DMS53 (cell line): Measurements from ENCODE around the gene DVL1.
A peak's percentile ranks its signal among the peaks of the same experiment; 100 is the strongest.

ENCODE experiments used
- DNase-seq: peaks from one replicate; lab custom pipeline; 2025; lab: John Stamatoyannopoulos, UW

The DVL1 gene

GRCh38 chr1:1310476-1311053 lies 38.7 kb downstream of the DVL1 start:
- DNase-seq, result peak; percentile 36

GRCh38 chr1:1310109-1310385 lies 39.2 kb downstream of the DVL1 start:
- peak; percentile 47 for DNase-seq

DNA sequence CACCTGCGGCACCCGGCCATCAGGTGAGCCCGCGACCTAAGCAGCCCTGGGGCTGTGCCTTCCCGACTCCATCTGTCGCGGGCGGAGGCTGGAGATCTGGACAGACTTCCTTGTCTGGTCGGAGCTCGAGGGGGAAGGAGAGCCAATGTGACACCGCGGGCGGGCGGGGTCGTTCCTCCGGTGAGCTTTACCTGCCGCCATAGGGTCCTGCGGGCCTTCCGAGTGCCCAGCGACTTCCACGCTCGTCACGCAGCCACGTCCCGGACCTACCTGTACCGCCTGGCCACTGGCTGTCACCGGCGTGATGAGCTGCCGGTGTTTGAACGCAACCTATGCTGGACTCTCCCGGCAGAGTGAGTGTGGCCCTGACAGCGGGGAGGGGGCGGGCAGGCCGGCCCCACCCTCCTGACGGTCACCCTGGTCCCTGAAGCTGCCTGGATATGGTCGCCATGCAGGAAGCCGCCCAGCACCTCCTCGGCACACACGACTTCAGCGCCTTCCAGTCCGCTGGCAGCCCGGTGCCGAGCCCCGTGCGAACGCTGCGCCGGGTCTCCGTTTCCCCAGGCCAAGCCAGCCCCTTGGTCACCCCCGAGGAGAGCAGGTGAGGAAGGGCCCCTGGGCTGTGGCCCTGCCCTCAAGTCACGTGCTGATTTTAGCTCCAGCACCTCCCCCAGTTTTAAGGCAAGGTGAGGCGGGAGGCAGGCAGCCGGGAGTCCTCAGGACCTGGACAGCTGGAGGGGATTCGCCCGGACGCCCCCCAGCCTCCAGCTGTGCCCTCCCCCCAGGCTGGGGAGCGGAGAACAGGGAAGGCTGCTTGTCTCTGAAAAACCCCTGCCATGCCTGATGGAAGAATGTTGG lies 39.7 kb downstream of the DVL1 start:
- DNase-seq, result peak; percentile 86

DNA sequence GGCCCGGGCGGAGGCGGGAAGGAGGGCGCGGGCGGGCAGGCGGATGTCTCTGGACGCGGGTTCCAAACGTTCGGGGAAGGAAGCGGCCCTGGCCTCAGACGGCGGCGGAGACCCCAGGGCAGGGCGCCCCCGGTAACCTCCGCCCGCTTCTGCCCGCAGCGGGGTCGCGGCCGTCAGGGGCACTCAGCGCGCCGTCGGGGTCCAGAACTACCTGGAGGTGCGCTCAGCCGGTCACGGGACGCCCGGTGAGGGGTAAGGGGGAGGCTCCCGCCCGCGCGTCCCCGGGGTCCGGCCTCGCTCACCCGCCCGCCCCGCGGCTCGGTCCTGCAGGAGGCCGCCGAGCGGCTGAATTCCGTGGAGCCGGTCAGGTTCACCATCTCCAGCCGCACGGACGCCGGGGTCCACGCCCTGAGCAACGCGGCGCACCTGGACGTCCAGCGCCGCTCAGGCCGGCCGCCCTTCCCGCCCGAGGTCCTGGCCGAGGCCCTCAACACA lies 40.4 kb downstream of the DVL1 start:
- DNase-seq, result no peak

DNA sequence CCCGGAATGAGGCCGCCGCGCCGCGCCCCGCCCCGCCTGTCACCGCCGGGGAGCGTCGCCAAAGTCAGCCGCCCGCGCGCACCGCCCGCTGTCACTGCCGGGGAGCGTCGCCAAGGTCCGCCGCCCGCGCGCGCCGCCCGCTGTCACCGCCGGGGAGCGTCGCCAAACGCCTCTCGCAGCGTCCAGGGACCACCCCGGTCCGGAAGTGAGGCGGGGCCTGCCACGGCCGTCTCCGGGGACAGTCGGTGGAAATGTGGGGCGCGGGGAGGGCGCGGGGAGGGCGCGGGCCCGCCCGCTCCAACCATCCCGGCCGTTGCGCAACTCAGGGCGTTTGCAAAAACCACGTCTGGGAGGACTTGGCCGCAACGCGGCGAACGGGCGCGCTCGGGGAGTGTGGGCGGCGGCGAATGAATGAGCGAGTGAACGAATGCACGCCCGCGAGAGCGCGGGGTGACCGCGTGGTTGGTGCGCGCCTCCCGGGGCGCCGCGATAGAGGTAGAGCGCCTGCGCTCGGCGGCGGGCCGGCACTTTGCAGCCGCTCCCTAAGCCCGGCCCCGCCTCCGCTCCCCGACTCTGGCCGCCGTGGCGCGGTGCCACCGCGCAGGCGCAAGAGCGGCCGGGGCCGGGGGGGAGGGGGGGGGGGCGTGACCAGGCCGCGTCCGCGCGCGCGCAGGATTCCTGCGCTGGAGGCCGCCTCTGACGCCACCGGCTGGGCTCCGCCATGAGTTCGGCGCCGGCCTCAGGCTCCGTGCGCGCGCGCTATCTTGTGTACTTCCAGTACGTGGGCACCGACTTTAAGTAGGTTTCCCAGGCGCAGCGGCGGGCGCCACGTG lies 41.1 kb downstream of the DVL1 start, which contains the start of the genes ACAP3 and PUSL1:
ACAP3 (minus strand) TSS at position 8 of the 833 bp plus-strand sequence. CDS start 115 bp downstream, outside the sequence.
PUSL1 (plus strand) TSS at position 675 of the 833 bp plus-strand sequence; CDS start at position 722, 47 bp downstream.
- peak; percentile 100 for DNase-seq

DNA sequence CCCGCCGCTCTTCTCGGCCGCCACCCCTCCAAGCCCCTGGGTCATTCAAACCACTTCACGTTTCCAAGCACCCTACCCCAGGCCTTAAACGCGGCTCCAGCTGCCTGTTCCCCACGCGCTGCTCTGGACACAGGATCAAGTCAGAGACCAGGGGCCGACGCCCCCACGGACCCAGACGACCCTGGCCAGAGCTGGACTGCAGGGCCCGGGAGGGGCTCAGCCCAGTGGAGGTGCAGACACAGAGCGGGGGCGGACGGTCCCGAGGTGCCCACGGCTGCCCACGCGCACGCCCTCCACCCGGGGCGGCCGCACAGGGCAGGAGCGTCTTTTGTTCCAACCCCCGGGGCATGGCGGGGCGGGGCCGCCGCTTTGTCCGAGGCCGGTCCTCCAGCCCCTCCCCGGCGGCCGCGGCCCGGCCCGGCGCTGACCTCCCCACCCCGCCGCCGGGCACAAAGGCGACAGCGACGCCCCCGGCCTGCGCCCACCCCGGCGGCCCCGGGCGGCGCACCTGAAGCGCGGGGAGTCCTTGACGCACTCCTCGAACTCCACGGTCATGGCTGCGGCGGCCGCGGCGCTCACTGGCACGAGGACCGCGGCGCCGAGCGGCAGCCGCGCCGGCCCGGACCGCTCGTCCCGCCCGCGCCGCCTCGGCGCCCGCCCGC lies 41.8 kb downstream of the DVL1 start:
- peak; percentile 82 for DNase-seq

DNA sequence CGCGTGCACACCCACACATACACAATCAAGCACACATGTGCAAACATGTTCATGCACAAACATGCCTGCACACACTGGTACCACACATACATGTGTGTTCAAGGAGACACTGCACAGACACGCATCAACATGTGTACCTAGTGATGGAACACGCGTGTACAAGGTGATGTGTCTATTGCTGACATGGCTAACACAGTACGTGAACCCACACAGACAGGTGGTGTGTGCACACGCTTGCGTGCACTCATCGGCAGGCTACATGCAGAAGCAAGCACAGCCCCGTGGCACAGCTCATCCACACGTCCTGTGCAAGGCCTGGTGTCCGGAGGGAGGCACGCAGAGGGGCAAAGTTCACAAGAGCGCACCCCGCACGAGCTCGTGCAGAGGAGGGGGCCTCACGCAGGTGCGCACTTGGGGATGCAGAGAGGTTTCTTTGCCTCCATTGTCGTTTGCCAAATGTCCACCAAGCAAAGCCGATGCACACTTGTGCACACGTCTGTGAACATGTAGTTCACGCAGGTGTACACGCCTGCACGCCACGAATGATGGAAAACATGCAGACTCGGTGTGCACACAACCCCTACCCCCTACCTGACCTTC lies 42.5 kb downstream of the DVL1 start:
- peak; percentile 58 for DNase-seq

GRCh38 chr1:1306070-1306660 lies 43.1 kb downstream of the DVL1 start:
- peak; percentile 40 for DNase-seq

- peak; percentile 42 for DNase-seq
These were observed 43.7 kb downstream of the DVL1 start for GRCh38 chr1:1305300-1306069.

DNA sequence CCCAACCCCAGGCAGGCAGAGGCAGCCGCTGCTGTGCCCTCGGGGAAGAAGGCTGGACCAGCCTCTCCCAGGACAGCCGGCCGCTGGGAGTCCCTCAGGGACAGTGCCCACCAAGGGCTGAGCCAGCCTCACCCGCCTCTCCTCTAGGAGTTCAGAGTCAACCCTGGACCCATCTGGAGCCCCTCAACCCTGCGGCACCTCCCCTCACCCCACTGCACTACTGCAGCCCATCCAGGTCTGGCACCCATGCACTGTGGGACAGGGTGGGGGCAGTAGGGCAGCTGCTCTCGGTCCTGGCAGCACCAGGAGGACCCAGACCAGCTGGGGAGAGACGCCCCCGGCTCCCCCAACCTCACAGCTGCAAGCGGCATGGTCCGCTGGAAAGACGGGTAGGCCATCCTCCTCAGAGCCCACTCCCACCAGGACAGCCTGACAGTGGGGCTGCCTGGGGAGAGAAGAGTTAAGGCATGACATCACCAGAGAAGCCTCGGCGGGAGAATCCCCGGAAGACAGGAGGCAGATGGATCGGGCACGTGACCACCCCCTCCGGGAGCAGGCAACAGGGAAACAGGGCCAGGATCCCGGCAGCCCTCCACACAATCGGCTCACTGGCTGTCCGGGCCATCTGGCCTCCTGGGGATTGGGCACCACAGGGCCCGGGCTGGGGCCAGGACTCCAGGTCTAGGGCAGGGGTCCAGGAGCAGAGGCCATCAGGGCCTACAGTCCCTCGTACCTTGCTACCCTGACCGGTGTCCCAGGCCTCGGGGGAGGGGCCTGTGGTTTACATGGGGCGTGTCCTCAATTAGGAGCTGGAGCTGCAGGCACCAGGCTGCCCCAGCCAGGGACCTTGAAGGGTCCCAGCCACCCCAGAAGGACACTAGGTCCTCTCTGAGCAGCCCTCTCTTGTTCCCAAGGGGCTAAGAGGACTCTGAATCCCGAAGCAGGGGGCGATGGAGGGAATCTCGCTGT lies 44.6 kb downstream of the DVL1 start:
- peak; percentile 95 for DNase-seq

DNA sequence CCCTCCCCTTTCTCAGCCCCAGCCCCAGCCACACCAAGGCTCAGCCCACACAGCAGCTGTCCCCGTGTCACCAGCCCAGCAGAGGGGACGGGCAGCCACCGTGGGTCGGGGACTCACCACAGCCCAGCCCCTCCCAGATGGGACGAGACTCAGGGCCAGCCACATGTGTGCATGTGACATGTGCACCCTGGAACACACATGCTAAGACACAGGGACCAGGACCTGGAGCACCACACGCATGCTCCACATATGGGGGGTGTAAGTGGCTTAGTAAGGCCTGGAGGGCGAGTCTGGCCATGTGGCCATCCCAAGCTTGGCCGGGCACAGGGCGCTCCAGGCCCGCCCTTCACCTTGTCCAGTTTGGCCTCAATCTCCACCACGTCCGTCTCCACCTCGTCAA lies 45.5 kb downstream of the DVL1 start:
- no peak for DNase-seq

- peak; percentile 35 for DNase-seq
These were observed 46.2 kb downstream of the DVL1 start for GRCh38 chr1:1302951-1303509.

GRCh38 chr1:1302006-1302430 lies 47.2 kb downstream of the DVL1 start:
- DNase-seq, result no peak

GRCh38 chr1:1300352-1300739 lies 48.9 kb downstream of the DVL1 start:
- DNase-seq, result no peak

GRCh38 chr1:1299686-1300351 lies 49.4 kb downstream of the DVL1 start:
- peak; percentile 57 for DNase-seq

- DNase-seq, result peak; percentile 39
These were observed 50.1 kb downstream of the DVL1 start for GRCh38 chr1:1298861-1299685.

GRCh38 chr1:1297802-1298424 lies 51.3 kb downstream of the DVL1 start:
- DNase-seq, result no peak
